Keratinocyte (primary cell): ENCODE data around the gene WDR46. TPM values are rescaled to one million over a fixed set of nuclear protein-coding genes. Genes with fewer than 3 reads are reported as not detected.

ENCODE experiments used
- DNase-seq: peaks from one replicate; pipeline ENCODE4 v3.0.0-alpha.2; 2011; ENCODE audit warnings: low read depth, missing footprints, low spot score
- FAIRE-seq: peaks from 2 replicates; lab custom pipeline; 2011; peaks lifted over from hg19 to GRCh38; lab: Jason Lieb, UNC
- H2AFZ ChIP-seq: 2 replicates; pipeline ENCODE4 v1.6.0; 2012; ENCODE audit warnings: low read length, control low read depth, inconsistent platforms; ENCODE audit not compliant: control insufficient read depth
- H3K27ac ChIP-seq: 2 replicates; pipeline ENCODE4 v1.5.1; 2011; ENCODE audit warnings: low read length; ENCODE audit not compliant: control insufficient read depth, insufficient read depth
- H3K27me3 ChIP-seq: 3 replicates; pipeline ENCODE4 v1.6.0; 2011; ENCODE audit warnings: low read length; ENCODE audit not compliant: control insufficient read depth, insufficient read depth; ENCODE audit errors: extremely low read depth
- H3K36me3 ChIP-seq, 2 experiments: 2 replicates in 1 of 2; 3 replicates in 1 of 2; pipeline ENCODE4 v1.5.1; 2011; ENCODE audit warnings: low read length in 2 of 2, mild to moderate bottlenecking in 1 of 2; ENCODE audit not compliant: control insufficient read depth in 2 of 2, insufficient read depth in 2 of 2; ENCODE audit errors: extremely low read depth in 1 of 2
- H3K4me1 ChIP-seq: 3 replicates; pipeline ENCODE4 v1.5.1; 2011; ENCODE audit warnings: low read length; ENCODE audit not compliant: control insufficient read depth, insufficient read depth; ENCODE audit errors: extremely low read depth
- H3K4me2 ChIP-seq: 3 replicates; pipeline ENCODE4 v1.6.0; 2011; ENCODE audit warnings: low read depth, low read length; ENCODE audit not compliant: control insufficient read depth, insufficient read depth; ENCODE audit errors: extremely low read depth
- H3K4me3 ChIP-seq, 3 experiments: fragments of 200-600 bp in 1 of 3; sonication (generic) in 1 of 3; 2 replicates in 2 of 3; 3 replicates in 1 of 3; pipeline ENCODE4 v1.5.1; 2011 to 2016; ENCODE audit warnings: low read length in 3 of 3, mild to moderate bottlenecking in 3 of 3, control low read depth in 2 of 3, inconsistent platforms in 1 of 3, low read depth in 1 of 3, mixed read lengths in 1 of 3, mixed run types in 1 of 3, moderate library complexity in 1 of 3; ENCODE audit not compliant: control insufficient read depth in 2 of 3, insufficient read depth in 2 of 3; ENCODE audit errors: extremely low read depth in 1 of 3
- H3K79me2 ChIP-seq: 2 replicates; pipeline ENCODE4 v1.6.0; 2012; ENCODE audit warnings: low read length; ENCODE audit not compliant: control insufficient read depth, insufficient read depth
- H3K9ac ChIP-seq: 3 replicates; pipeline ENCODE4 v1.6.0; 2011; ENCODE audit warnings: low read length; ENCODE audit not compliant: control insufficient read depth, insufficient read depth; ENCODE audit errors: extremely low read depth
- H3K9me1 ChIP-seq: 3 replicates; pipeline ENCODE4 v1.6.0; 2011; ENCODE audit warnings: low read length; ENCODE audit not compliant: control insufficient read depth, insufficient read depth; ENCODE audit errors: extremely low read depth
- H3K9me3 ChIP-seq: 2 replicates; pipeline ENCODE4 v1.5.1; 2012; ENCODE audit warnings: low read depth, low read length; ENCODE audit not compliant: control insufficient read depth
- H4K20me1 ChIP-seq: 3 replicates; pipeline ENCODE4 v1.6.0; 2011; ENCODE audit warnings: low read length; ENCODE audit not compliant: control insufficient read depth, insufficient read depth; ENCODE audit errors: extremely low read depth
- EZH2 ChIP-seq: IDR thresholded peaks from one replicate; pipeline ENCODE4 v1.6.1; 2012; ENCODE audit warnings: inconsistent platforms, mild to moderate bottlenecking, low read length, moderate library complexity
- dilution Hi-C: fragments of 300-500 bp; cut with MboI; formaldehyde crosslinking; loops from one replicate; pipeline ENCODE4 v1.7.0; 2020; ENCODE audit warnings: low sequenced_read_pairs; ENCODE audit not compliant: extremely low pct_ligation_motif_present
- polyA plus RNA-seq, 5 experiments: library from polyadenylated mRNA; depleted of rRNA in 3 of 5; stranded (reverse) in 3 of 5; stranded (forward) in 1 of 5; unstranded in 1 of 5; fragments of >200 nt; gene quantifications; 1 replicate in 1 of 5; 2 replicates in 3 of 5; 3 replicates in 1 of 5; pipeline versions ENCODE4 v1.2.1 to v1.2.3, GENCODE V29; 2011 to 2012; ENCODE audit warnings: missing spikeins in 2 of 5, low read depth in 1 of 5, low replicate concordance in 1 of 5
- TF ChIP-seq, protein P1 (sequence below), 3 experiments: IDR thresholded peaks in 1 of 3; conservative IDR thresholded peaks in 1 of 3; optimal IDR thresholded peaks in 1 of 3; 2 replicates in 2 of 3; 3 replicates in 1 of 3; pipeline versions ENCODE3 to v1.5.1; 2011; ENCODE audit warnings: low read length in 3 of 3, mild to moderate bottlenecking in 3 of 3, moderate library complexity in 2 of 3, control low read depth in 1 of 3, inconsistent platforms in 1 of 3; ENCODE audit not compliant: insufficient read depth in 2 of 3; ENCODE audit errors: extremely low read depth in 1 of 3

WDR46 gene
- polyA plus RNA-seq, 1 donor (not counting 4 experiments of a cell fraction or from before 2014, with no cell fraction given) = 43.0 TPM

DNA sequence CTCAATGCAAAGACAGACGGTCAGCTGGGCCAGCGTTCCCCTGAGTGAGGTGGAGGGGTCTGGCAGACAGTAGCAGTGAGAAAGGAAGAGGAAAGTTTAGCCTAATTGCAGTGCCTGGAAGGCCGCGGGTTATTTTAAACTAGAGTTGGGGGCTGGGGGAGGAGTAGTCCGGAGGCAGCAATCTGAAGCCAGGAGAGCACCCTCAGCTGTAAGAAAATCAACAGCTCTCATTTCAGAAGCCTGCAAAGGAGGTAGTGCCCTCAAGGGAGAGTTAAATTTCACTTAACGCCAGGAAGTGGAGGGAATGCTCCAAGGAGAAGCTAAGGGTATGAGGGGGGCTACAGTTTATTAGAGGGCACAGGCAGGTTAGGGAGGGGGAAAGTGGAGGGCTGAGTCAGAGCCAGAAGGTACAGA is 53.8 kb downstream of the WDR46 start:
- Histone ChIP-seq H3K4me3 (no peak overlapping the region), H3K9ac (no peak overlapping the region), H3K4me1 (no peaks in the 10 kb centered on the region), H3K79me2 (no peaks in the 10 kb centered on the region), H3K27ac (no peak overlapping the region), H3K9me1 (no peaks in the 10 kb centered on the region), H3K9me3 (no peaks in the 10 kb centered on the region), H3K4me2 (no peak overlapping the region), H4K20me1 (no peaks in the 10 kb centered on the region), H3K27me3 (peaks cover 7% of the 10 kb centered on the region), H2AFZ (no peak overlapping the region), H3K36me3 (no peaks in the 10 kb centered on the region)
- no peak for FAIRE-seq
- dilution Hi-C loops = no loop called here
- DNase-seq = no peak
- TF ChIP-seq, protein P1, sequence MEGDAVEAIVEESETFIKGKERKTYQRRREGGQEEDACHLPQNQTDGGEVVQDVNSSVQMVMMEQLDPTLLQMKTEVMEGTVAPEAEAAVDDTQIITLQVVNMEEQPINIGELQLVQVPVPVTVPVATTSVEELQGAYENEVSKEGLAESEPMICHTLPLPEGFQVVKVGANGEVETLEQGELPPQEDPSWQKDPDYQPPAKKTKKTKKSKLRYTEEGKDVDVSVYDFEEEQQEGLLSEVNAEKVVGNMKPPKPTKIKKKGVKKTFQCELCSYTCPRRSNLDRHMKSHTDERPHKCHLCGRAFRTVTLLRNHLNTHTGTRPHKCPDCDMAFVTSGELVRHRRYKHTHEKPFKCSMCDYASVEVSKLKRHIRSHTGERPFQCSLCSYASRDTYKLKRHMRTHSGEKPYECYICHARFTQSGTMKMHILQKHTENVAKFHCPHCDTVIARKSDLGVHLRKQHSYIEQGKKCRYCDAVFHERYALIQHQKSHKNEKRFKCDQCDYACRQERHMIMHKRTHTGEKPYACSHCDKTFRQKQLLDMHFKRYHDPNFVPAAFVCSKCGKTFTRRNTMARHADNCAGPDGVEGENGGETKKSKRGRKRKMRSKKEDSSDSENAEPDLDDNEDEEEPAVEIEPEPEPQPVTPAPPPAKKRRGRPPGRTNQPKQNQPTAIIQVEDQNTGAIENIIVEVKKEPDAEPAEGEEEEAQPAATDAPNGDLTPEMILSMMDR (optimal IDR thresholded peaks at IDR 0.05 in 1 of 3, IDR thresholded peaks at IDR 0.05 in 1 of 3, conservative IDR thresholded peaks at IDR 0.05 in 1 of 3; ENCODE audit: extremely low read depth in 1 of 3, insufficient read depth in 2 of 3, low read length in 3 of 3) = no peak
- TF ChIP-seq EZH2 = no peak

Other genes starting within 250 kb of the WDR46 start
- gene HLA-DPA1, start 215.6 kb downstream of the WDR46 start, polyA plus RNA-seq = 0.09 to 0.61 TPM in 2 of 3 replicates, not detected in the other
- 0.13 to 0.26 TPM in 2 of 3 replicates, not detected in the other for gene HLA-DPB1, start 213.2 kb downstream of the WDR46 start, polyA plus RNA-seq
- gene COL11A2, start 96.8 kb downstream of the WDR46 start, polyA plus RNA-seq = 0.06 to 0.18 TPM (median 0.08 TPM) in 3 replicates
- 23.2 to 32.4 TPM (median 25.7 TPM) in 3 replicates for gene RXRB, start 88.6 kb downstream of the WDR46 start, polyA plus RNA-seq
- gene SLC39A7, start 88.4 kb downstream of the WDR46 start, polyA plus RNA-seq = 47.6 to 68.6 TPM (median 54.0 TPM) in 3 replicates
- 18.6 to 22.1 TPM (median 20.7 TPM) in 3 replicates for gene HSD17B8, start 84.6 kb downstream of the WDR46 start, polyA plus RNA-seq
- gene RING1, start 80.7 kb downstream of the WDR46 start, polyA plus RNA-seq = 20.3 to 28.3 TPM (median 23.0 TPM) in 3 replicates
- 36.2 to 48.7 TPM (median 40.6 TPM) in 3 replicates for gene VPS52, start 17.4 kb downstream of the WDR46 start, polyA plus RNA-seq
- 5,669 to 7,560 TPM (median 6,374 TPM) in 3 replicates for gene RPS18, start 17.2 kb downstream of the WDR46 start, polyA plus RNA-seq
- 0.31 to 0.61 TPM (median 0.49 TPM) in 3 replicates for gene B3GALT4, start 12.1 kb downstream of the WDR46 start, polyA plus RNA-seq
- gene PFDN6, start 362 bp upstream of the WDR46 start, polyA plus RNA-seq = 68.3 to 106 TPM (median 68.5 TPM) in 3 replicates
- 33.6 to 57.3 TPM (median 35.8 TPM) in 3 replicates for gene RGL2, start 9.7 kb upstream of the WDR46 start, polyA plus RNA-seq
- gene TAPBP, start 24.8 kb upstream of the WDR46 start, polyA plus RNA-seq = 22.2 to 82.4 TPM (median 25.0 TPM) in 3 replicates
- gene ZBTB22, start 28.5 kb upstream of the WDR46 start, polyA plus RNA-seq = 6.0 to 11.4 TPM (median 6.5 TPM) in 3 replicates
- gene DAXX, start 33.7 kb upstream of the WDR46 start, polyA plus RNA-seq = 16.3 to 42.8 TPM (median 23.1 TPM) in 3 replicates
- 5.7 to 20.0 TPM (median 17.3 TPM) in 3 replicates for gene KIFC1, start 102.6 kb upstream of the WDR46 start, polyA plus RNA-seq
- 15.2 to 17.1 TPM (median 15.8 TPM) in 3 replicates for gene PHF1, start 121.8 kb upstream of the WDR46 start, polyA plus RNA-seq
- 119 to 246 TPM (median 178 TPM) in 3 replicates for gene CUTA, start 128.9 kb upstream of the WDR46 start, polyA plus RNA-seq
- gene SYNGAP1, start 130.8 kb upstream of the WDR46 start, polyA plus RNA-seq = 2.1 to 2.9 TPM (median 2.8 TPM) in 3 replicates
- 6.8 to 9.9 TPM (median 7.8 TPM) in 3 replicates for gene ZBTB9, start 165.3 kb upstream of the WDR46 start, polyA plus RNA-seq